ENCODE measurements around the gene THADA.
A peak's percentile ranks its signal among the peaks of the same experiment; 100 is the strongest.

THADA gene

GRCh38 chr2:43438858-43439655, 156.8 kb downstream of the THADA start:
- no peak for DNase-seq

DNA sequence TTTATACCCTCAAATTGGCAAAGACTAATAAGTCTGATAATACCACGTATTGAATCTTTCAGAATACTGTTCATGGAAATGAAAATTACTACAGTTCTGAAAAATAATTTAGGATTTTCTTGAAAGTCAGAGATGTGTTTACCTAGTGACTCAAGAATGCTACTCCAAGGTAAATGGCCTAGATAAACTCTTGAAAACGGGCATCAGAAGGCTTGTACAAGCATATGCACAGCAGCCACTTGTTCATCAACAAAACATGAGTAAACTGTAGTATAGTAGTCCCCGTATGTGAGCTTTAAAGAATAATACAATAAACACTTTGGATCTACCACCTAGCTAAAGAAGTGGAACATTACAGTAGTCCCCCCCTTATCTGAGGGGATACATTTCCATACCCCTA, 157.5 kb downstream of the THADA start:
- no peak for DNase-seq

DNA sequence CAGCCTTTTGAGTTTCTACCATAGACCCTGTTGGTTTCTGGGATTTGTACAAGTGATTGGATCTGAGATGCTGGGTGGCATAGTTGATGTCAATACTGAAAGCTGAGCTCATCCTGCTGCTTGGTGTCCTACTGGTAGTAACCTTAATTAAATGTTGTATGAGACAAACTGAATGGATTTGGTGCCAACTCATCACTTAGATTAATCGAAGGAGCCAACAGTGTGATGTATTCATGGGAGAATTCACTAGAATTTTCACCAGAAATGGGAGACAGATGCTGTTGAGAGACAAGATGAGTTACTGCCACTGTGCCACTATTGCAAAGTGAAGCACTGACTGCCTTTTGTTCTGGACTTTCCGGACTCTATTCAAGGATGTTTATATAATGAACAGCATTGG, 158.5 kb downstream of the THADA start:
- DNase-seq = no peak

DNA sequence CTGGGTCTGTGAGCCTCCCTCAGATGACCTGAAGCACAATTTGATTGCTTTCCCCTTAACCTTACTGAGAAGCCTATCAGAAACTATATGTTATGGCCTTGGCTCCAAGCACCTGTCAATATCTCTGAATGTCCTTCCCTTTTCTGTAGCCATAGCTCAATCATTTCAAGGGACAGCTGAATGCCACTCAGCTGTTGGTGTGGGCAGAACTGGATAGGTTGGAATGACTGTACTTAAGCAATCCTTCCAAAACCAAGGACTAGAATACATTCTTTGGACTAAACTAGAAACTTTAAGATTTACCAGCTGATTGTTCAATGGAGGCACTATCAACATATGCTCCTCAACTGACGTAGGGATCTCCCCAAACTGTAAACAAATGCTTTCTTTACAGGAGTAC, 159.4 kb downstream of the THADA start:
- no peak for DNase-seq

DNA sequence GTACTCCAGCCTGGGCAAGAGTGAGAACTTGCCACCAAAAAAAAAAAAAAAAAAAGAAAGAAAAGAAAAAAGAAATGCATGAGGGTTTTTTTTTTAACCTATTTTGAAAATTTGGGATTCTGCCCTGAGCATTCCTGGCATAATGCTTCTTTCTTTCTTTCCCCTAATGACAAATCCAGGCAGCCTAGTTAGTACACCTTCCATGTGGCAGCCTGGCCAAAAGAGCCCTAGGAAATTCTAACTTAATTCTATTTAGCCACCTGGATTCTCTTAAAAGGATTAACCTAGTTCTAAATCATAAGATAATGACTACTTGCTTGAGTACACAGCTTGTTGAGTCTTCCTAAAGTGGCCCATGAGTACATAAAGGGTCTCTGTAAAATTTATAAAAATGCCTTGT, 160.1 kb downstream of the THADA start:
- no peak for DNase-seq

GRCh38 chr2:43430489-43430888, 165.3 kb downstream of the THADA start:
- DNase-seq = no peak

DNA sequence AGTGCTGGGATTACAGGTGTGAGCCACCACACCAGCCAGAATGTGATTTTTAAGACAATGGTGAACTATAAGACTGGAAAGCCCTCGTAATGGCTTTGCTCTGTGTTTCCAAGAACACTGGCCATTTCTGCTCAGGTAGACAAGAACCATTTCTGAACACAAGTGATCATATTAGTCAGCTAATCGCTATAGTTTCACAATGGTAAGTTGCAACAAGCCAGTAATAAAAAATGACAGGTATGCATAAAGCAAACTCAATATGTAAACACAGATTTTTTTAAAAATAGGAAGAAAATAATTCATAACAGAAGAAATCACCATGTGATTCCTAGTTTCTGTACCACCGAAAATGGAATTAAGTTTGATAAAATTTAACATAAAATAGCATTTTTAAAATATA, 166.5 kb downstream of the THADA start:
- DNase-seq = no peak

DNA sequence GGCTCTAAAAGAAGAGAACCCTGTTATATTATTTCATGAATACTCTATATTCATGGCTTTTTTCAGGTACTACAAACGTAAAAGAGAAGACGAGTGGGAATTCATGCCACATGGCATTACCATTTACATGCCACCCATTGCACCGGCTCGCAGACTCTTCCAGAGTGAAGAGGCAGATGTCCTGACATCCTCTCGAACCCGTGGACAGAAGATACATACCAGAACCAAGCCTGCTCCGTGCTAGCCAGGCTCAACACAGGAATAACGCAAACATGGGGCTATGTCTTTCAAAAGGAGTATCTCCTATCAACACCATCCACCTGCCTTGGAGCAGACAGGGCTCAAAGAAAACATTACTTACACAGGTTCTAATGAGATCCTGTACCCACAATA, 168.8 kb downstream of the THADA start:
- no peak for DNase-seq

DNA sequence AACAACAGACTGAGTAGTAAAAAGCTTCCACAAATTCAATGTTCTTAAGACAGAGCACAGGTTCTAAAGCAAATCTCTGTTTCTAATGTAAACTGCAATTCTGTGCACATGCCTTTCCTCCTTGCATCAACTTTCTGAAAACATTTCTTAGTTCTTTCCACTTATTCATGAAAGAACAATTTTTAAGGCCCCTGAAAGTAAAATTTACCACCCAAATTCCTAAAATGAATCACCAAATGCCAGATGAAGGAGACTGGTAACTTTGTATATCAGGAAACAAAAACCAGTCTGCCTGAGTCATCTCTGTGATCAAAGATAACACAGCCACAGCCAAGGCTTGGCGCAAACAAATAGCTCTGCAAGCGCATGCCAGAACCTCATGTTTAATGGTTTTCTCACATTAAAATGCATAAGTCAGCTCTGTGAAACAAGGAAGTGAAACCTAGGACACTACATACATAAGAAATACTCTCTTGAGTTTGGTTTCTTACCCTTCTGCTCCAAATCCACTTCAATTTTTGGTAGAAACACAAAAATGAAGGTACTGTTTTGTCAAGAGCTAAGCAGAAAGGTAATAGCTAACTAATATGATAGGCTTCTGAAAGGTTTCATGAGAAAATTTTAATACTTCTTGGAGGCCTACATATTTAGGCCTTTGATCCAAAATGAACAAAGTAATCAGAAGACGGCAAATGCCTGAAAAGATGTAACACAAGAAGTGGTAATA, 169.4 kb downstream of the THADA start:
- DNase-seq = peak; percentile 77

GRCh38 chr2:43425659-43426058, 170.2 kb downstream of the THADA start:
- no peak for DNase-seq

DNA sequence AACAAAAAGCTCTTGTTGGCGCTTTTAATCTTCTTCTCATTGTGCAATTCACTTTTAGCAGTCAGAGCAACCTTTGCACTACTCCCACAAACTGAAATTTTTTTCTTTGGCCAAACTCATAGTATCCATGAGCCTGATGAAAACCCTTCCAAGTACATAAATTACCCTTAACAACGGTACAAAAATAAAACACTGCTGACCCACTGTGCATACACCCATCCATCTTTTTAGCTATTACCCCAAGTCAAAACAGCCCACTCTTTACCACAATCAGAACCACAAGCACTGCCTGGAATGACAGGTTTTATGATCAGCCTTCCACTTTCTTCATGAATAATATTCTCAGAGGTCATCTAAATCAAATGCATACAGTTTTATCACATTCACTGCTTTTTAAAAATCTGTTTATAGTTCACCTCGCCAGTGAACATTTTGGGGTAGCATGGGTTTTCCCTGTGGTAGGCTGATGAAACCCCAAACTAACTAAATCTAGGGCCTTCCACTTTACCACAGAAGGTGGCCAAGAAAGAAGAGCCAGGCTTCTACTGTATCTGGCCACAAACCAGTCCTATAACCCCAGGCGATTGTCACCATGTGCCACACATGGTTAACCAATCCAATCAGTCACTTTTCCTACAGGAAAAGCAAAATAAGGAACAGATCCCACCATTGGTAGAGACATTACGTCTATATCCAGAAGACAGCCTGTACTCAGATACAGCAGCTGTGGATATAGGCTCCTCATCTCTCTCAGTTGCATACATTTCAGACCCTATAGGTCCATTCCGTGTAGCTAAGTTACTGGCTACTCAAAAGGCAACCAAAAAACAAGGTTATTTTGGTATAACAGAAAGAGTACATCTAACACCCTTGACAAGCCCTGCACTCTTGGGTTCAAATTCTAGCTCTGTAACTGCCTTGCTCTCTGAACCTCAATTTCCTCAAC, 171.3 kb downstream of the THADA start:
- no peak for DNase-seq

DNA sequence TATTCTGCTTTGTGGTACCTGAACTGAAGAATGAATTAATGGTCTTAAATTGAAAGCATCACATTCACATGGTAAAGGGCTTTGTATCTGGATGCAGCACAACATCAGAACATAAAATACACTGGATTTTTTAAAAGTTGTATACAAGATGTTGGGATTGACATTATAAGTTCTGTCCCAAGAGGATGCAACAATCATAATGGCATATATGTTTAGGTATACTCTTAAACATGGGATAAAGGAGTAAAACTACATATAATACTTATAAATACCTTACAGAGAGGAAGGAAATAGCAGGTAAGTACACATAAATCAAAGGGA, 171.9 kb downstream of the THADA start:
- DNase-seq = no peak

GRCh38 chr2:43421194-43421593, 174.6 kb downstream of the THADA start:
- no peak for DNase-seq

DNA sequence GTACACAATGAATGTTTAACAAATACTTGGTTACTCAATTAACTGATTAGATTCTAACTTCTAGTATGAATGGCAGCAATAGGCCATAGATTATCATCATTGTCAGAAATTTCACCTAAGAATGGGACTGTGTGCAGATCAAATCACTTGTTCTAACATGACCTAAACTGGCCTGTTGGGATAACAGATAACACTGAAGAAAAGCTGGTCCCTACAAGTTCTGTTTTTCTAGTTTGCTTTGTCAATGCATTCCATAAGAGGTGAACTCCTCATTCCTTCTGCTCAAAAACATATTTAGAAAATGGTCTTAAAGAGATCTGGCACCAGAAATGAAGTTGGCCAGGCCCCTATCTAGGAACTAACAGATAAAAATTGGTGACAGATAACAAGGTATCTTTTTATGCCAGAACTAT, 175.4 kb downstream of the THADA start:
- no peak for DNase-seq

GRCh38 chr2:43419876-43420275, 176.0 kb downstream of the THADA start:
- no peak for DNase-seq

- DNase-seq = no peak
These were observed 176.6 kb downstream of the THADA start for GRCh38 chr2:43419243-43419642.

DNA sequence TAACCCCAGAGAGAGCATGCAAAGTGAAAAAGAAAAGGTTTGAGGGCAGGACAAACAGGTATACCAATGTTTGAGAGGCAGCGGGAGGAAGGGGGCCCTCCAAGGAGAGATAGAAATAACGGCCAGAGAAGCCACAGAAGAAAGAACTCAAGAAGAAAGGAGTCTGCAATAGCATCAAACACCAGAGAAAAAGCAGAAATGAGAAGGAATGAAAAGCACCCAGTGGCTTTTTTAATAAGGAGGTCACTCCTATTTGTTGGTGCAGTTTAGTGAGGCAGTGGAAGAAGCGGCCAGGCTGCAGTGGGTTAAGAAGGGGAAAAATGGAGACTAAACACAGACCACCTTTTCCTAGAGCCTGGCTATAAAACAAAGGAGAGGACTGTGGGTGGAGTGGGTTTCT, 177.2 kb downstream of the THADA start:
- no peak for DNase-seq

GRCh38 chr2:43417300-43417699, 178.5 kb downstream of the THADA start:
- DNase-seq = no peak

DNA sequence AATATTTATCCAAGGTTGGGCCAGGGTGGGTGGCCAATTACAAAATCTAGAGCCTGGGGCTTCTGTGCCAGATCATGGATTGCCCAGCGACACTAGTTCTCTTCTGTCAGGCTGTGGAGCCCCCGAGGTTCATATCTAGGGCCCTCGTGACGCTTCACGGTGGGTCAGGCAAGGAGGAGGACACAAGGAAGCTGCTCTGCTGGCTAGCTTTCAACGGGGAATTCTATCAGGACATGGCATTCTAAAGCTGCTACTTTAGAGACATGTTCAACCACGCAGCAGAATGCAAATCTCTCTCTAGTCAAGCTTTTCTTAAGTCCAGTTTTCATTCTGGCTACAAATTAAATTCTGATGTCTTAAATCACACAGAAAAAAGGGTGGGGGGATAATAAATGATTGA, 180.2 kb downstream of the THADA start:
- DNase-seq = no peak

GRCh38 chr2:43414586-43415135, 181.2 kb downstream of the THADA start:
- no peak for DNase-seq

GRCh38 chr2:43414033-43414432, 181.8 kb downstream of the THADA start:
- no peak for DNase-seq

DNA sequence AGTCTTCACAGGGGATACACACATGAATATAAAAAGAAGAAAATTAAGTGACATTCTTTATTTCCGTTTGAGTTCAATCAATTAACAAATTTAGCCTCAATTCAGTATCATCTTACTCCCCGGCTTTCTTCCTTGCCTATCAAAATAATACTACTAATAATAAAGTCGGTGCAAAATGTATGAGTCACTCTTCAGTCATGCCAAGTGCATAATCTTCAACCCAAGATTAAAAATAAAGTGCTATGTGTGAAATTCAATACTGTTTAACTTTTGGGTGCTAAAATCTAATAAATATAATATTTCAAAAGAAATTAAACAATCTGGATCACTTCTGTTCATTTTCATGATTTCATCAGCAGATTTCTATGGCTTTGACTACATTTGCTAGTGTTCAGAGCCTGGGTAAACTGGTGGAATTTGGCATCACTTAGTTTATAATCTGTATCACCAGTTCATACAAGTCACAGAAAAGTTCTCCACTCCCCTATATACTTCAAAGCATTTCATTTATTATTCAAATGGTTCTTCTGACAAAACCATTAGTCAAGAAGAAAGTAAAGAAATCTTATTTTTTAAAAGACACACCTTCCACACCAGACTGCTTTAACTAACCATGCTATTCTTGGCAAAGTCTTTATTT, 183.6 kb downstream of the THADA start:
- no peak for DNase-seq
